ENCODE measurements around the gene GARRE1.

DNA sequence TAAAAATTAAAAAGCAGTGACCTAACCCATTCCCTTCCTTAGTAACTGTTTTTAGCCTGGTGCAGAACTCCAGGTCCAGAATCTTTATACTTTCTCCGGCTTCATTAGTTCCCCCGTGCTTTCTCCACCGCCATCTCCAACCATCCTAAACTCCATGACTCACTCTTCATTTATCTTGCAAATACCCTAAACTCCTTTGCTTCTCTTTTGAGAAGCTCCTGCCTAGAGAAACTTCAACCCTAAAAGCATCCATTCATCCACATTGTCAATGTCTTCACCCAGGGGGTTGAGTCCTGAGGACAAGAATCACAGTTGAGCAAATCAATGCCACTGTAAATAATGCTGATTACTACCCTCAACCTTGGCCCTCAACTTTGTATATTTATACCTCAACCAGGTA is 17.1 kb upstream of the GARRE1 start:
- TF ChIP-seq, protein P1, sequence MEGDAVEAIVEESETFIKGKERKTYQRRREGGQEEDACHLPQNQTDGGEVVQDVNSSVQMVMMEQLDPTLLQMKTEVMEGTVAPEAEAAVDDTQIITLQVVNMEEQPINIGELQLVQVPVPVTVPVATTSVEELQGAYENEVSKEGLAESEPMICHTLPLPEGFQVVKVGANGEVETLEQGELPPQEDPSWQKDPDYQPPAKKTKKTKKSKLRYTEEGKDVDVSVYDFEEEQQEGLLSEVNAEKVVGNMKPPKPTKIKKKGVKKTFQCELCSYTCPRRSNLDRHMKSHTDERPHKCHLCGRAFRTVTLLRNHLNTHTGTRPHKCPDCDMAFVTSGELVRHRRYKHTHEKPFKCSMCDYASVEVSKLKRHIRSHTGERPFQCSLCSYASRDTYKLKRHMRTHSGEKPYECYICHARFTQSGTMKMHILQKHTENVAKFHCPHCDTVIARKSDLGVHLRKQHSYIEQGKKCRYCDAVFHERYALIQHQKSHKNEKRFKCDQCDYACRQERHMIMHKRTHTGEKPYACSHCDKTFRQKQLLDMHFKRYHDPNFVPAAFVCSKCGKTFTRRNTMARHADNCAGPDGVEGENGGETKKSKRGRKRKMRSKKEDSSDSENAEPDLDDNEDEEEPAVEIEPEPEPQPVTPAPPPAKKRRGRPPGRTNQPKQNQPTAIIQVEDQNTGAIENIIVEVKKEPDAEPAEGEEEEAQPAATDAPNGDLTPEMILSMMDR (IDR thresholded peaks at IDR 0.05): no peak
- TF ChIP-seq EZH2phosphoT487 (IDR thresholded peaks at IDR 0.05) (no peak), EZH2 (IDR thresholded peaks at IDR 0.05) (no peak)
